Common myeloid progenitor, CD34-positive (primary cell): ENCODE measurements around the gene HOXD4.

Experiments
- CTCF ChIA-PET: fragments of 350-600 bp; sonication (Branson Sonifier 250); formaldehyde crosslinking; loops from one replicate; lab custom pipeline; 2021; ENCODE audit warnings: antibody characterized with exemption; lab: Charles Lee
- POLR2A ChIA-PET: fragments of 350-600 bp; sonication (Branson Sonifier 250); formaldehyde crosslinking; loops from one replicate; lab custom pipeline; 2021; ENCODE audit warnings: antibody characterized with exemption; lab: Charles Lee
- DNase-seq, 3 donors: peaks; one replicate each; pipeline versions ENCODE4 v3.0.0 to v3.0.0-alpha.2; 2013
- H3K27ac ChIP-seq, 2 experiments: 1 replicate in 1 of 2; 2 replicates in 1 of 2; pipeline ENCODE4 v1.7.0; 2013; ENCODE audit warnings: inconsistent platforms in 2 of 2, low read length in 2 of 2, mild to moderate bottlenecking in 2 of 2, low read depth in 1 of 2, moderate library complexity in 1 of 2; ENCODE audit not compliant: severe bottlenecking in 2 of 2, insufficient read depth in 1 of 2, poor library complexity in 1 of 2
- H3K27me3 ChIP-seq, 5 experiments: replicated peaks in 2 of 5; 1 replicate in 3 of 5; 2 replicates in 2 of 5; pipeline versions ENCODE4 v1.6.1 to v1.7.0; 2013; ENCODE audit warnings: low read length in 4 of 5, mild to moderate bottlenecking in 2 of 5, moderate library complexity in 2 of 5, inconsistent platforms in 1 of 5; ENCODE audit not compliant: insufficient read depth in 5 of 5, control insufficient read depth in 4 of 5
- H3K36me3 ChIP-seq, 4 experiments: 1 replicate in 2 of 4; 2 replicates in 2 of 4; pipeline versions ENCODE4 v1.6.1 to v1.7.0; 2013; ENCODE audit warnings: low read length in 3 of 4, control low read depth in 1 of 4, mild to moderate bottlenecking in 1 of 4; ENCODE audit not compliant: control insufficient read depth in 4 of 4, insufficient read depth in 4 of 4
- H3K4me1 ChIP-seq, 4 experiments: 1 replicate in 3 of 4; 2 replicates in 1 of 4; pipeline versions ENCODE4 v1.6.1 to v1.7.1; 2013; ENCODE audit warnings: low read length in 3 of 4, mild to moderate bottlenecking in 3 of 4, control low read depth in 1 of 4, inconsistent platforms in 1 of 4, moderate library complexity in 1 of 4; ENCODE audit not compliant: control insufficient read depth in 4 of 4, insufficient read depth in 4 of 4; ENCODE audit errors: control extremely low read depth in 1 of 4
- H3K4me3 ChIP-seq, 7 experiments: 1 replicate in 4 of 7; 2 replicates in 3 of 7; pipeline versions ENCODE4 v1.5.1 to v1.7.0; 2013; ENCODE audit warnings: mild to moderate bottlenecking in 7 of 7, low read length in 6 of 7, moderate library complexity in 6 of 7, inconsistent platforms in 2 of 7, low read depth in 2 of 7, control low read depth in 1 of 7; ENCODE audit not compliant: insufficient read depth in 4 of 7, control insufficient read depth in 1 of 7; ENCODE audit errors: extremely low read depth in 1 of 7
- H3K9me3 ChIP-seq, 5 experiments: 1 replicate in 4 of 5; 2 replicates in 1 of 5; pipeline versions ENCODE4 v1.6.1 to v1.7.1; 2013; ENCODE audit warnings: low read length in 4 of 5, mild to moderate bottlenecking in 2 of 5, inconsistent platforms in 1 of 5, low read depth in 1 of 5, moderate library complexity in 1 of 5; ENCODE audit not compliant: control insufficient read depth in 4 of 5, insufficient read depth in 2 of 5; ENCODE audit errors: control extremely low read depth in 1 of 5
- WGBS: methylation state at CpG from one replicate; pipeline ENCODE4 v1.1.5; 2013; ENCODE audit not compliant: insufficient coverage; 5-methylcytosine and 5-hydroxymethylcytosine counted together

Gene HOXD4

GRCh38 chr2:176105078-176105729, 46.1 kb upstream of the HOXD4 start:
- WGBS: 12% methylated on average over 24 of the region's 25 CpGs
- no peak for DNase-seq
- Histone ChIP-seq H3K9me3 (peaks cover 0 to 3% (median 0%) of the 10 kb centered on the region in 5 experiments), H3K4me1 (peaks cover 0 to 10% (median 8%) of the 10 kb centered on the region in 4 experiments), H3K36me3 (no peaks in the 10 kb centered on the region), H3K27ac (no peak overlapping the region), H3K27me3 (peaks cover 34 to 99% (median 66%) of the 10 kb centered on the region in 5 experiments), H3K4me3 (no peak overlapping the region)
- ChIA-PET CTCF (interaction anchor here (1.2 to 3.6 kb wide), 7 partner anchors 8 to 532 kb away, joined by 3 to 16 read pairs (median 6); no protein-coding TSS in a partner anchor), POLR2A (interaction anchor here (0.7 kb wide), 1 partner anchor 35 kb away, joined by 3 read pairs; no protein-coding TSS in a partner anchor)

GRCh38 chr2:176105730-176106580, 45.4 kb upstream of the HOXD4 start:
- Histone ChIP-seq H3K4me1 (peaks cover 0 to 10% (median 8%) of the 10 kb centered on the region in 4 experiments), H3K9me3 (peaks cover 0 to 2% (median 0%) of the 10 kb centered on the region in 5 experiments), H3K36me3 (no peaks in the 10 kb centered on the region), H3K4me3 (no peak overlapping the region), H3K27me3 (peaks cover 40 to 99% (median 63%) of the 10 kb centered on the region in 5 experiments), H3K27ac (no peak overlapping the region)
- under 1% methylated on average over 14 of the region's 25 CpGs for WGBS
- DNase-seq: no peak
- CTCF ChIA-PET: interaction anchor here (0.7 to 3.6 kb wide), 6 partner anchors 8 to 741 kb away, joined by 3 to 14 read pairs (median 4); no protein-coding TSS in a partner anchor
- POLR2A ChIA-PET: no interaction called here

GRCh38 chr2:176106581-176107539, 44.5 kb upstream of the HOXD4 start, which contains the start of gene HOXD11:
Gene HOXD11 (plus strand): TSS chr2:176107280. CDS start chr2:176107356, 76 bp downstream.
- Histone ChIP-seq H3K4me1 (peaks cover 0 to 10% (median 8%) of the 10 kb centered on the region in 4 experiments), H3K27me3 (peaks cover 34 to 99% (median 57%) of the 10 kb centered on the region in 5 experiments), H3K36me3 (no peaks in the 10 kb centered on the region), H3K4me3 (peak within 1 kb of the TSS in 4 of 7 experiments; percentile 0 to 42 (median 8)), H3K9me3 (no peaks in the 10 kb centered on the region), H3K27ac (no peak within 1 kb of the TSS)
- WGBS: 1% methylated on average over 66 of the region's 85 CpGs
- POLR2A ChIA-PET: no interaction called here
- peak in 1 of 3 donors; percentile 46 for DNase-seq
- CTCF ChIA-PET: interaction anchor here (0.7 to 1.4 kb wide), 4 partner anchors 9 to 741 kb away, joined by 3 to 4 read pairs (median 3); no protein-coding TSS in a partner anchor

GRCh38 chr2:176107731-176108181, 43.6 kb upstream of the HOXD4 start:
- H3K4me1 ChIP-seq: peaks cover 0 to 10% (median 8%) of the 10 kb centered on the region in 4 experiments
- no peaks in the 10 kb centered on the region for H3K36me3 ChIP-seq
- no peak overlapping the region for H3K27ac ChIP-seq
- no peaks in the 10 kb centered on the region for H3K9me3 ChIP-seq
- 3% methylated on average over 43 of the region's 59 CpGs for WGBS
- peaks cover 25 to 99% (median 58%) of the 10 kb centered on the region in 5 experiments for H3K27me3 ChIP-seq
- no peak for DNase-seq
- ChIA-PET CTCF (no interaction called here), POLR2A (no interaction called here)
- no peak overlapping the region for H3K4me3 ChIP-seq

GRCh38 chr2:176109192-176109901, 42.0 kb upstream of the HOXD4 start:
- no peak for DNase-seq
- CTCF ChIA-PET: interaction anchor here (1.6 to 3.6 kb wide), 5 partner anchors 7 to 1039 kb away, joined by 4 to 27 read pairs (median 12); partner anchors contain the start of gene HOXD9
- Histone ChIP-seq H3K27ac (no peak overlapping the region), H3K27me3 (peaks cover 24 to 99% (median 57%) of the 10 kb centered on the region in 5 experiments), H3K4me3 (no peak overlapping the region), H3K36me3 (no peaks in the 10 kb centered on the region), H3K9me3 (no peaks in the 10 kb centered on the region), H3K4me1 (peaks cover 0 to 10% (median 8%) of the 10 kb centered on the region in 4 experiments)
- 6% methylated on average over 20 of the region's 26 CpGs for WGBS
- POLR2A ChIA-PET: no interaction called here
